Transverse colon (tissue), 4 donors: ENCODE data around the gene RETREG1. TPM values are rescaled to one million over a fixed set of nuclear protein-coding genes. Genes with fewer than 3 reads are reported as not detected.
"Not testable (repeated sequence)": the region's sequence is repeated elsewhere in the genome, so short reads cannot be mapped to it uniquely, and the experiment has no call there.

Experiments used
- DNase-seq: peaks from one replicate; pipeline ENCODE4 v3.0.0-alpha.2; 2019
- H3K27ac ChIP-seq, 4 donors: fragments of 200-600 bp; sonication (generic); 2 replicates each; pipeline ENCODE4 v1.5.1; 2016 to 2018; ENCODE audit warnings: inconsistent platforms in 4 of 4
- H3K27me3 ChIP-seq: fragments of 200-600 bp; sonication (generic); 2 replicates; pipeline ENCODE4 v1.5.1; 2017; ENCODE audit warnings: inconsistent platforms
- H3K36me3 ChIP-seq, 4 donors: fragments of 200-600 bp; sonication (generic); 2 replicates each; pipeline ENCODE4 v1.5.1; 2017 to 2019; ENCODE audit warnings: inconsistent platforms in 4 of 4
- H3K4me1 ChIP-seq, 4 donors: fragments of 200-600 bp; sonication (generic); 2 replicates each; pipeline ENCODE4 v1.5.1; 2017 to 2020; ENCODE audit warnings: inconsistent platforms in 4 of 4
- H3K4me3 ChIP-seq, 4 donors: fragments of 200-600 bp; sonication (generic); 1 replicate in 1 of 4; 2 replicates in 3 of 4; pipeline versions ENCODE4 v1.5.1 to v1.6.1; 2017 to 2019; ENCODE audit warnings: inconsistent platforms in 4 of 4
- H3K9me3 ChIP-seq, 2 donors: fragments of 200-600 bp; sonication (generic); 2 replicates each; pipeline ENCODE4 v1.5.1; 2017 to 2019; ENCODE audit warnings: inconsistent platforms in 2 of 2
- EP300 ChIP-seq: sonication (generic); formaldehyde crosslinking; IDR thresholded peaks from one replicate; pipeline ENCODE4 v1.6.1; 2017; ENCODE audit warnings: antibody characterized with exemption, low read depth
- POLR2A ChIP-seq: fragments of 450-650 bp; IDR thresholded peaks from one replicate; pipeline ENCODE4 v1.6.1; 2016; ENCODE audit warnings: antibody characterized with exemption, mild to moderate bottlenecking, moderate library complexity
- POLR2AphosphoS5 ChIP-seq, 3 donors: sonication (generic); formaldehyde crosslinking; IDR thresholded peaks; one replicate each; pipeline ENCODE4 v1.6.1; 2016; ENCODE audit warnings: antibody characterized with exemption in 3 of 3
- WGBS, 2 donors: methylation state at CpG; one replicate each; pipeline ENCODE4 v1.1.5; 2018; ENCODE audit warnings: low coverage in 1 of 2; 5-methylcytosine and 5-hydroxymethylcytosine counted together
- in situ Hi-C, 4 donors: fragments of 200-750 bp; cut with MboI; loops; one replicate each; pipeline versions ENCODE4 v1.15.0 to v1.15.1; 2017; ENCODE audit warnings: low sequenced_read_pairs in 3 of 4, low pct_ligation_motif_present in 1 of 4, low pct_unique_long_range_greater_than_20kb in 1 of 4
- intact Hi-C: fragments of 100-400 bp; cut with DNase I; formaldehyde crosslinking; loops from one replicate; pipeline ENCODE4 v1.15.1; 2023; ENCODE audit warnings: low total_unique reads
- total RNA-seq, 4 donors: library from RNA; depleted of rRNA; stranded (reverse); fragments of >200 nt; gene quantifications; one replicate each; pipeline ENCODE4 v1.1.0, GENCODE V29; 2016
- TF ChIP-seq, protein P1 (sequence below), 5 experiments: fragments of 200-600 bp in 3 of 5; fragments of 450-650 bp in 2 of 5; sonication (generic) in 3 of 5; IDR thresholded peaks; 1 replicate in 2 of 5; 2 replicates in 3 of 5; pipeline ENCODE4 v1.5.1; 2016 to 2017; ENCODE audit warnings: antibody characterized with exemption in 5 of 5, inconsistent platforms in 3 of 5, mild to moderate bottlenecking in 2 of 5, moderate library complexity in 1 of 5

The RETREG1 gene
- total RNA-seq, 4 donors from 2014 or later = 33.2 to 93.5 (median 66.2) TPM

DNA sequence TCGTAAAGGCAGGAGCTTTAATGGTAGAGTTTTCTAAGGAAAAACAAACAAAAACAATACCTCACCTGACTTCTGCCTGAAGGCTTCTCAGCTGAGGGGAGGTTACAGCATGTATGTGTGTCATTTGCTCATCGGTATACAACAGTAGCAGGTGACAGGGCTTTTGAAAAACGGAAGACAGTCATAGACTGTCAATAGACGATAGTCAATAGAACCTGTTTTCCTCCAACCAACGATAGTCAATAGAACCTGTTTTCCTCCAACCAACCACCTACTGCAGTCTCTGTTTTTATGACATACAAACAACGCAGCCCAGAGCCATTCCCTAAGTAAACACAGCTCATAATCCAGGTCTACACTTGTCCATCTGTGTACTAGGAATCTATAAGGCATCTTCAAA is 74.6 kb downstream of the RETREG1 start:
- Histone ChIP-seq H3K9me3 (no peaks in the 10 kb centered on the region), H3K4me1 (peaks cover 0 to 30% (median 19%) of the 10 kb centered on the region in 4 donors), H3K4me3 (peak overlapping the region in 2 of 4 donors; percentile 3 to 16), H3K27me3 (no peaks in the 10 kb centered on the region), H3K27ac (peak overlapping the region; percentile 72 to 80 (median 77)), H3K36me3 (no peaks in the 10 kb centered on the region)
- TF ChIP-seq POLR2A (peak; percentile 24), EP300 (no peak), POLR2AphosphoS5 (IDR thresholded peaks at IDR 0.05) (peak; percentile 9 to 76 (median 22))
- TF ChIP-seq, protein P1, sequence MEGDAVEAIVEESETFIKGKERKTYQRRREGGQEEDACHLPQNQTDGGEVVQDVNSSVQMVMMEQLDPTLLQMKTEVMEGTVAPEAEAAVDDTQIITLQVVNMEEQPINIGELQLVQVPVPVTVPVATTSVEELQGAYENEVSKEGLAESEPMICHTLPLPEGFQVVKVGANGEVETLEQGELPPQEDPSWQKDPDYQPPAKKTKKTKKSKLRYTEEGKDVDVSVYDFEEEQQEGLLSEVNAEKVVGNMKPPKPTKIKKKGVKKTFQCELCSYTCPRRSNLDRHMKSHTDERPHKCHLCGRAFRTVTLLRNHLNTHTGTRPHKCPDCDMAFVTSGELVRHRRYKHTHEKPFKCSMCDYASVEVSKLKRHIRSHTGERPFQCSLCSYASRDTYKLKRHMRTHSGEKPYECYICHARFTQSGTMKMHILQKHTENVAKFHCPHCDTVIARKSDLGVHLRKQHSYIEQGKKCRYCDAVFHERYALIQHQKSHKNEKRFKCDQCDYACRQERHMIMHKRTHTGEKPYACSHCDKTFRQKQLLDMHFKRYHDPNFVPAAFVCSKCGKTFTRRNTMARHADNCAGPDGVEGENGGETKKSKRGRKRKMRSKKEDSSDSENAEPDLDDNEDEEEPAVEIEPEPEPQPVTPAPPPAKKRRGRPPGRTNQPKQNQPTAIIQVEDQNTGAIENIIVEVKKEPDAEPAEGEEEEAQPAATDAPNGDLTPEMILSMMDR (IDR thresholded peaks at IDR 0.05) = no peak
- in situ Hi-C loops = loop anchor here in 1 of 4 donors (10.0 kb wide), 1 partner anchor 47 kb away; no protein-coding TSS in a partner anchor
- intact Hi-C loops = no loop called here
- no peak for DNase-seq
- 40 to 63% methylated on average over 5 to 6 of the region's 6 CpGs for WGBS, 2 donors

GRCh38 chr5:16541592-16541991 is 75.2 kb downstream of the RETREG1 start:
- in situ Hi-C loops = loop anchor here in 1 of 4 donors (10.0 kb wide), 1 partner anchor 47 kb away; no protein-coding TSS in a partner anchor
- H3K36me3 ChIP-seq, intact Hi-C loops, H3K9me3 ChIP-seq, DNase-seq, H3K27me3 ChIP-seq: not testable (repeated sequence)
- peak overlapping the region; percentile 72 to 80 (median 77) for H3K27ac ChIP-seq
- H3K4me1 ChIP-seq = peaks cover 0 to 30% (median 19%) of the 10 kb centered on the region in 4 donors
- peak overlapping the region in 2 of 4 donors; percentile 3 to 16 for H3K4me3 ChIP-seq

GRCh38 chr5:16540421-16540820 is 76.4 kb downstream of the RETREG1 start:
- Histone ChIP-seq H3K36me3 (no peaks in the 10 kb centered on the region), H3K4me3 (no peak overlapping the region), H3K4me1 (peaks cover 0 to 30% (median 19%) of the 10 kb centered on the region in 4 donors), H3K27me3 (no peaks in the 10 kb centered on the region), H3K27ac (peak overlapping the region; percentile 67 to 80 (median 71)), H3K9me3 (no peaks in the 10 kb centered on the region)
- no peak for DNase-seq
- WGBS, 2 donors = 78 to 90% methylated on average over 2 to 3 of the region's 3 CpGs
- intact Hi-C loops = no loop called here
- TF ChIP-seq EP300 = no peak
- TF ChIP-seq POLR2A = no peak
- TF ChIP-seq POLR2AphosphoS5 (IDR thresholded peaks at IDR 0.05) = peak in 1 of 3 donors; percentile 36
- in situ Hi-C loops = loop anchor here in 1 of 4 donors (10.0 kb wide), 1 partner anchor 46 kb away; no protein-coding TSS in a partner anchor

- H3K4me3 ChIP-seq = no peak overlapping the region
- no peaks in the 10 kb centered on the region for H3K36me3 ChIP-seq
- WGBS, 2 donors = 11 to 43% methylated on average over 8 to 11 of the region's 12 CpGs
- peak; percentile 75 for DNase-seq
- H3K9me3 ChIP-seq = no peaks in the 10 kb centered on the region
- intact Hi-C loops = no loop called here
- peaks cover 0 to 30% (median 19%) of the 10 kb centered on the region in 4 donors for H3K4me1 ChIP-seq
- in situ Hi-C loops = no loop called here
- H3K27me3 ChIP-seq = no peaks in the 10 kb centered on the region
- peak overlapping the region; percentile 67 to 80 (median 71) for H3K27ac ChIP-seq
- TF ChIP-seq, protein P1 (IDR thresholded peaks at IDR 0.05) = no peak
- TF ChIP-seq POLR2A (peak; percentile 59), POLR2AphosphoS5 (IDR thresholded peaks at IDR 0.05) (peak in 1 of 3 donors; percentile 77), EP300 (no peak)
Observed at GRCh38 chr5:16539169-16539666, 77.6 kb downstream of the RETREG1 start.

DNA sequence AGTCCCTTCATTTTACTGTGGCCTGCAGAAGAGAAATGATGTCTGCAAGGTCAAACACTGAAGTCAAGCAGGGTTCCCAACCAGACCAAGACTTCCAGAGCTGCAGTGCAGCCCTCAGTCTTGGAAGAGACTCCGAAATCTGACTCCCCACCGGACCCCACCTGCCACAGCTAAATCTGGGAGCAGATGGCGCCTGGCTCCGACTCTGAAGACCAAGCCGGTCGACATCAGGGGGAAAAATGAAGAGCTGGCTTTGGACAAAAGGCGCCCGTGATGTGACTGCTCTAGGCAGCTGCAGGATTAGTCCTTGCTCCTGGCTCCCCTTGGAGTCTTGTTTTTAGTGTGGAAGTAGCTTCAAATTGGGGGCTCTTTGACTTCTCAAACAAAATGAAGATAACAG is 78.8 kb downstream of the RETREG1 start:
- 87% methylated on average over 8 of the region's 8 CpGs; no CpG with 5 or more reads in 1 of the 2 donors for WGBS, 2 donors
- no peak for TF ChIP-seq POLR2AphosphoS5 (IDR thresholded peaks at IDR 0.05)
- no peak for TF ChIP-seq EP300
- TF ChIP-seq POLR2A = no peak
- TF ChIP-seq, protein P1 (IDR thresholded peaks at IDR 0.05) = no peak
- in situ Hi-C loops (no loop called here), intact Hi-C loops (no loop called here)
- Histone ChIP-seq H3K36me3 (no peaks in the 10 kb centered on the region), H3K4me3 (no peak overlapping the region), H3K27me3 (no peaks in the 10 kb centered on the region), H3K9me3 (no peaks in the 10 kb centered on the region), H3K27ac (peak overlapping the region in 1 of 4 donors; percentile 72), H3K4me1 (peaks cover 0 to 30% (median 19%) of the 10 kb centered on the region in 4 donors)
- DNase-seq = no peak
